Transverse colon (tissue), 4 donors: ENCODE results near the gene TTC39A.

ENCODE experiments used
- CTCF ChIP-seq, 5 experiments: fragments of 200-600 bp in 3 of 5; fragments of 450-650 bp in 2 of 5; sonication (generic) in 3 of 5; IDR thresholded peaks; 1 replicate in 2 of 5; 2 replicates in 3 of 5; pipeline ENCODE4 v1.5.1; 2016 to 2017; ENCODE audit warnings: antibody characterized with exemption in 5 of 5, inconsistent platforms in 3 of 5, mild to moderate bottlenecking in 2 of 5, moderate library complexity in 1 of 5
- EP300 ChIP-seq: sonication (generic); formaldehyde crosslinking; IDR thresholded peaks from one replicate; pipeline ENCODE4 v1.6.1; 2017; ENCODE audit warnings: antibody characterized with exemption, low read depth
- POLR2A ChIP-seq: fragments of 450-650 bp; IDR thresholded peaks from one replicate; pipeline ENCODE4 v1.6.1; 2016; ENCODE audit warnings: antibody characterized with exemption, mild to moderate bottlenecking, moderate library complexity
- POLR2AphosphoS5 ChIP-seq, 3 donors: sonication (generic); formaldehyde crosslinking; IDR thresholded peaks; one replicate each; pipeline ENCODE4 v1.6.1; 2016; ENCODE audit warnings: antibody characterized with exemption in 3 of 3

- TF ChIP-seq CTCF (IDR thresholded peaks at IDR 0.05) (no peak), POLR2A (no peak), POLR2AphosphoS5 (IDR thresholded peaks at IDR 0.05) (no peak), EP300 (no peak)
Observed at GRCh38 chr1:51348147-51348527, 17.8 kb upstream of the TTC39A start.
